ENCODE measurements around the gene ACTL6B.
"Not testable (repeated sequence)": the region's sequence is repeated elsewhere in the genome, so short reads cannot be mapped to it uniquely, and the experiment has no call there.

ACTL6B gene

GRCh38 chr7:100671353-100672327 is 15.4 kb upstream of the ACTL6B start:
- no peak for DNase-seq (ENCODE audit: low read depth)

DNA sequence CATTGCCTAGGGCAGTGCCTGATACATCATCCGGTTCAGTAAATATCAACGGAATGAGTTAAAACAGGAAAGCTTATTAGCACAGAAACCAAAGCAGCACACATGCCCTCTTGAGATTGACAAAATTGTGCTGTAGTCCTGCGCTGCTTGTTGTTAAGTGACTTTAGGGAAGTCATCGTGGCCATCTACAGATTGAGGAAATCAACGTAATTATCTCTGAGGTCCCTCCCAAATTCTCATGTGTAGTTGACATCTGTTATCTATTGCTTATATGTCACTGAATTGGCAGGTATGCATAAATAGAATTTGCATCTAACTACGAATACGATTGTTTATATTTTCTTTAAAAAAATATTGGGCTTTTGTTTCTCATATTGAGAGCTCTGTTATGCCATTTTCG is 13.8 kb upstream of the ACTL6B start:
- DNase-seq (ENCODE audit: low read depth) = no peak

DNA sequence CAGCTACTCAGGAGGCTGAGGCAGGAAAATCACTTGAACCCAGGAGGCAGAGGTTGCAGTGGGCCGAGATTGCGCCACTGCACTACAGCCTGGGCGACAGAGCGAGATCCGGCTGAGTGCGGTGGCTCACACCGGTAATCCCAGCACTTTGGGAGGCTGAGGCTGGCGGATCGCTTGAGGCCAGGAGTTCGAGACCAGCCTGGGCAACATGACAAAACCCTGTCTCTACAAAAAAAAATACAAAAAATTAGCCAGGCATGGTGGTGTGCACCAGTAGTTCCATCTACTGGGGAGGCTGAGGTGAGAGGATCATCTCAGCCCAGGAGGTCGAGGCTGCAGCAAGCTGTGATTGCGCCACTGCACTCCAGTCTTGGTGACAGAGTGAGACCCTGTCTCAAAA is 12.9 kb upstream of the ACTL6B start:
- DNase-seq (ENCODE audit: low read depth) = not testable (repeated sequence)

GRCh38 chr7:100668069-100668449 is 11.8 kb upstream of the ACTL6B start:
- no peak for DNase-seq (ENCODE audit: low read depth)

GRCh38 chr7:100667331-100668068 is 11.3 kb upstream of the ACTL6B start:
- DNase-seq (ENCODE audit: low read depth) = no peak

DNA sequence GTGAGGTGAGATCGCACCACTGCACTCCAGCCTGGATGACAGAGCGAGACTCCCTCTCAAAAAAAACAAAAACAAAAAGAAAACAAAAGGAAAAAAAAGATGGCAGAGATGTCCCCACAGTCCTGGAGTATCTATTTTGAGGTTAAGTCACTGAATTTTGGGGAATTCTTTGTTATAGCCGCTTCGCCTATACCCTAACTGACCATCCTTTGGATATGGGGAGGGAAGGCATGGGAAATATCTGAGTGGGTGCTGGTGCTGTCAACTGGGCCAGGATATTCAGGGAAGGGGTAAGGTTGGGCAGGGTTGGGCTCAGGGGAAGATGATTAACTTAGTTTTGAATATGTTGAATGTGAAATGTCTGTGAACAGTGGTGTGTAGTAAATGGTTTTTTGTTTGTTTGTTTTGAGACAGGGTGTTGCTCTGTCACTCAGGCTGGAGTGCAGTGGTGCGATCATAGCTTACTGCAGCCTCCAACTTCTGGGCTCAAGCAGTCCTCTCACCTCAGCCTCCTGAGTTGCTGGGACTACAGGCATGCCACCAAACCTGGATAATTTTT is 9.0 kb upstream of the ACTL6B start:
- DNase-seq (ENCODE audit: low read depth) = no peak

DNA sequence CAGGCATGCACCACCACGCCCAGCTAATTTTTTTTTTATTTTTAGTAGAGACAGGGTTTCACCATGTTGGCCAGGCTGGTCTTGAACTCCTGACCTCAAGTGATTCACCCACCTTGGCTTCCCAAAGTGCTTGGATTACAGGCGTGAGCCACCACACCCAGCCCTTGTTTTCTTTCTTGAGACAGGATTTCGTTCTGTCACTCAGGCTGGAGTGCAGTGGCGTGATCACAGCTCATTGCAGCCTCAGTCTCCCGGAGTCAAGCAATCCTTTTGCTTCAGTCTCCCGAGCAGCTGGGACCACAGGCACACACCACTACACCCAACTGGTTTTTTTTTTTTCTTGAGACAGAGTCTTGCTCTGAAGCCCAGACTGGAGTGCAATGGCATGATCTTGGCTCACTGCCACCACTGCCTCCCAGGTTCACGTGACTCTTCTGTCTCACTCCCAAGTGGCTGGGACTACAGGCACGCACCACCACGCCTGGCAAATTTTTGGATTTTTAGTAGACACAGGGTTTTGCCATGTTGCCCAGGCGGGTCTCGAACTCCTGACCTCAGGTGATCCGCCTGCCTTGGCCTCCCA is 6.0 kb upstream of the ACTL6B start:
- DNase-seq (ENCODE audit: low read depth) = not testable (repeated sequence)

DNA sequence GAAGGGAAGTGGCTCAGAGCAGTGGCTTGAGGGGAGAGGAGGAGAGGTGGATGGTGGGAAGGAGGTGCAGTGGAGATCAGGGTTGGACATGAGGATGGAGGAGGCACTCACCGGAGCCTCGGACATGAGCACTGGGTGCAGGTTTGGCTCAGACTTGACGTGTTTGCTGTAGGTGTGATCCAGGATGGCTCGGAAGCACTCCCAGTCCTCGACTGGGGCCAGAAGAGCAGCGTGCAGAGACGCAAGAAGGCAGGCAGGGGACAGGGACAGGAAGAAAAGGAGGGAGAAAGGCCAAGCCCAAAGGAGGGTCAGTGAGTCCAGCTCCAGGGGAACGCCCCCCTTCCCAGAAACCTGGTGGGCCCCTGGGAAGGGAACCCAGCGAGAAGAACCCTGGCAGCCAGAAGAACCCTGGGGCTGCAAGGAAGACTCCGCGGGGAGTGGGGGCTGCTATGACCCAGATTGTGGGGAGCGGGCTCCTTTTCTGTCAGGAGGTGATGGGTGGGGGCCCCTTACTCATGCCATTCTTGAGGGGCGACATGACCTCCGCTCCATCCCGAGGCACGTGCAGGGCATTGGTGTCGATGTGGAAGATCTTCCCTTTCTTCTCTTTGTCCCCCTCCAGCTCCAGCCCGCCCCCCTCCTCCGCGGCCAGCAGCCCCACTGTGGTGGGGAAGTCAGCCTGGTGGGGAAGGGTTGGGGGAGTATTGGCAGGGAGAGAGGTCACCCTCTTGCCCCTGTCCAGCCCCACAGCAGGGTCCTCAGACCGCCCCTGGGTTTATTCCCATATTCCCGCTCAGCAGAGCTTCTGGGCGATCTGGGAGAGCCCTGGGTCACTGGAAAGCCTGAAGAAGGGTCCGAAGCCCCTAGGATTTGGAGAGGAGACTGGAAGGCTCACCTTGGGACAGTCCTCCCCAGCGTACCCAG is 1.1 kb downstream of the ACTL6B start:
- DNase-seq (ENCODE audit: low read depth) = no peak

- no peak for DNase-seq (ENCODE audit: low read depth)
Observed at GRCh38 chr7:100649826-100650565, 6.3 kb downstream of the ACTL6B start.

DNA sequence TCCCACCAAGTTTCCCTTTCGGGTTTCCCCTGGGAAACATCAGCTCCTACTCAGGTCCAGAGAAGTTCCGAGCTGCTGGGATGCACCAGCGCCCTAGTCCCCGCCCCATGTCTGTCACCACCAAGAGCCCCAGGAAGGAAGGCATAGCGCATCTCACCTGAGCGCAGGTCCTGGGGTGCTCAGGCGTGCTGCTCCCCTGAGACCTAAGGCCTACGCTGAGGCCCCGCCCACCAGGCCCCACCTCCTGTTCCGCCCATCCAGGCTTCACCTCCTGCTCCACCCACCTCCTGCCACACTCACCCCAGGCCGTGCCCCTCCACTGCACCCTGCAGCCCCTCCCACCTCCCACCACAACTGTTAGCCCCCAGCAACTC is 13.7 kb downstream of the ACTL6B start:
- no peak for DNase-seq (ENCODE audit: low read depth)

GRCh38 chr7:100641860-100642533 is 14.3 kb downstream of the ACTL6B start:
- no peak for DNase-seq (ENCODE audit: low read depth)

DNA sequence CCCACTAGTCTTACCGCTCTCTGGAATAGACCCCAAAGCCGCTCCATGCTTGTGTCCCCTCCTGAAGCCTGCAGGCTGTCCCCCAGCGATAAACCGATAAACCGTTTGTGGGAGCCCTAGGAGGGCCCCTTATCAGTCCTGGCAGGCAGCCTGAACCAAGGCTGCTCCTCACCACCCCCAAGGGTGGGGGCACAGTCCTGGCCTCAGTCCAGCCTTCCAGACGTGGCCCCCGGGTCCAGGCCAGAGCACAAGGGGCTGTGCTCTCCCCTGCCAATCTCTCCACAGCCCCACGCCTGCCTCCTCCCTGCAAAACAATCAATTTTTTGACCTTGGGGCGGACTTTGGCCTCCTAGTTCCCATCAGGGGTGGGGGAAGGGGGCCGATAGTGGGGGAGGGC is 14.8 kb downstream of the ACTL6B start, which contains the start of gene TFR2:
Gene TFR2 (minus strand): TSS at position 90 of the 397 bp plus-strand sequence. CDS start 43 bp downstream, at position 47.
- no peak for DNase-seq (ENCODE audit: low read depth)

DNA sequence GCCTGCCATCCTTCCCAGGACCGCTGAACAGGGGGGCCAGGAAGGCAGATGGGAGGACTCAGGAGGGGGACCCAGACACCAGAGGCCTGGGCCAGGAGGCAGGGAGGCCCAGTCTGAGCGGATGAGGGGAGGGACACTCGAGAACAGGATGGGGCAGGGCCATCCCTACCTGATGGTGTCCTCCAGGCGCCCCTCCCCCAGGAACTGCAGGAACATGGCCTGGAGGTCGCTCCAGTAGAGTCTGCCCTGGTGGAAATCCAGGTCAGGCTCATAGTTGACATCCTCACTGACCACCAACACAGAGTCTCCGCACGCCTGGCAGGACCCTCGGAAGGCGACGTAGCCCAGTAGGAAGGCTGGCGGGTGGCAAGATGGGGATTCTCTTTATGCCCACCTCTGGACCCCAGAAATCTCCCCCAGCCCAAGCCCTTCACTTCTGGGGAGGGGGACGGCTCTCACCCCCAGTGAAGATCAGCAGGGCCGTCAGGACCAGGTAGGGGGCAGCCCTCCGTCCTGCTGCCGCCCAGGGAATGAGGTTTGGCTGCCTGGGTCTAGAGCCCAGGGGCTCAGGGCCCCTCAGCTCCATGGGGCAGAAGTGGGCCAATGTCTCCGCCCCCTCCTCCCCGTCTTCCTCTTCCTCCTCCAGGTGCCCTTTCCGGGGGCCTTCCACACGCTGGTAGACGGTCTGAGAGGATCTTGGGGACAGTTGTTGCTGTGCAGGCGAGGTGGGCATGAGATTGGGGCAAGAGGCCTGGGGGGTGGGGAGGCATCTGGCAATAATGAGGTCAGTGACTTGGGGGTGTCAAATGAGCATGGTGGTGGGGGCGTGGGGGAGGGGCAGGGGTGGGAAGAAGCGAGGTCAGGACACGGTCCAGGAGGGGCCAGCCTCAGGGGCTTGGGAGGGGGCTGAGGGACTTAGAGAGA is 15.5 kb downstream of the ACTL6B start:
- DNase-seq (ENCODE audit: low read depth) = no peak

DNA sequence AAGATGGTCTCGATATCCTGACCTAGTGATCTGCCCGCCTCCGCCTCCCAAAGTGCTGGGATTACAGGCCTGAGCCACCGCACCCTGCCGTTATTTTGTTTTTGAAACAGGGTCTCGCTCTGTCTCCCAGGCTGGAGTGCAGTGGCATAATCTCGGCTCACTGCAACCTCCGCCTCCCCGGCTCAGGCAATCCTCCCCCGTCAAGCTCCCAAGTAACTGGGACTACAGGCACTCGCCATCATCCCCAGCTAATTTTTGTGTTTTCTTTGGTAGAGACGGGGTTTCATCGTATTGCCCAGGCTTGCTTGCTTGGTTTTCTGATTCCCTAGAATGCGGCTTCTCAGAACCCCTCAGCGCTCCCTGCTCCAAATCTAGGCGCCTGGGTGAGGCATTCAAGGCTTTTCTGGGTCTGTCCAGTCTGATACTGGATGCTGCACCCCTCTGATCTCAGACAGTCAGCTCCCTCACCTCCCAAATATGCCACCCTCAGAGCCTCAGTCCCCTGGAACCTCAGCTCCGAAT is 16.2 kb downstream of the ACTL6B start:
- DNase-seq (ENCODE audit: low read depth) = no peak

GRCh38 chr7:100632951-100633717 is 23.1 kb downstream of the ACTL6B start:
- no peak for DNase-seq (ENCODE audit: low read depth)

DNA sequence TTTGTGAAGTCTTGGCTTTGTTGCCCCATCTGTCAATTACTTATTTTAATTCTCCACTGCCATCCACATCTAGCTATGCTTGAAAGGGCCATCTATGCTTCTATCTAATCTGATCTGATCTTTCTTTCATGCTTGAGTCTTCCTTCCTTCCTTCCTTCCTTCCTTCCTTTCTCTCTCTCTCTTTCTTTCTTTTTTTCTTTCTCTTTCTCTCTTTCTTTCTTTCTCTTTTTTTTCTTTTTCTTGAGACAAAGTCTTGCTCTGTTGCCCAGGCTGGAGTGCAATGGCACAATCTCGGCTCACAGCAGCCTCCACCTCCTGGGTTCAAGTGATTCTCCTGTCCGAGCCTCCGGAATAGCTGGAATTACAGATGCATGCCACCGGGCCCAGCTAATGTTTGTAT is 26.2 kb downstream of the ACTL6B start:
- no peak for DNase-seq (ENCODE audit: low read depth)

GRCh38 chr7:100629117-100629716 is 27.0 kb downstream of the ACTL6B start:
- no peak for DNase-seq (ENCODE audit: low read depth)

DNA sequence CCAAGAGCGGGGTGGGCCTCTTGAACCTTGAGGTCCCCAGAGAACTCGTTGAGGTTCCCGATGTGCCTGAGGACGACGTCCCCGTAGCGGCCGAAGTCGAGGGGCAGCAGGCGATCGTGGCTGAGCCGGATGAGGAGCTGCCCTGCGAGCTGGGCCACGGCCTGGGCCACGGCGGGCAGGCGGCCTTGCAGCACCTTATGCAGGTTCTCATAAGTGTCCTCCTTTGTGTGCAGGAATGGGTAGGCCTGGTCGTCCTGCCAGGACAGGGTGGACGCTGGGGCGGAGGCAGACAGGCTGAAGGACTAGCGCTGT is 29.1 kb downstream of the ACTL6B start:
- DNase-seq (ENCODE audit: low read depth) = no peak
